ENCODE results near the gene CES4A. TPM values are rescaled to one million over a fixed set of nuclear protein-coding genes. Genes with fewer than 3 reads are reported as not detected.
A peak's percentile ranks its signal among the peaks of the same experiment; 100 is the strongest.

The CES4A gene
- total RNA-seq, 1 experiment from 2014 or later, result 0.15 TPM

- Histone ChIP-seq H3K36me3 (ENCODE audit: insufficient read depth, low read length, poor library complexity, severe bottlenecking) (no peaks in the 10 kb centered on the region), H3K4me3 (ENCODE audit: low read depth, low read length, poor library complexity, severe bottlenecking) (no peak overlapping the region), H3K27me3 (replicated peaks; ENCODE audit: insufficient read depth, low read depth, low read length, poor library complexity) (no peaks in the 10 kb centered on the region), H3K27ac (ENCODE audit: low read depth, low read length, poor library complexity, severe bottlenecking) (peak overlapping the region; percentile 47), H3K9me3 (ENCODE audit: low read depth, low read length, poor library complexity, severe bottlenecking) (no peaks in the 10 kb centered on the region), H3K4me1 (ENCODE audit: insufficient read depth, low read length, poor library complexity, severe bottlenecking) (peaks cover 9% of the 10 kb centered on the region)
- TF ChIP-seq CTCF (conservative IDR thresholded peaks at IDR 0.05; ENCODE audit: low read depth, low read length) (no peak), EZH2 (IDR thresholded peaks at IDR 0.05; ENCODE audit: borderline replicate concordance, low read depth, low read length, poor library complexity, severe bottlenecking) (no peak)
- intact Hi-C loops (cut with micrococcal nuclease; ENCODE audit: unreplicated experiment), result loop anchor here (5.0 kb wide), 1 partner anchor 123 kb away; no protein-coding TSS in a partner anchor
- CTCF ChIA-PET, result interaction anchor here (0.6 to 2.3 kb wide), 2 partner anchors 123 to 176 kb away, joined by 3 to 11 read pairs; no protein-coding TSS in a partner anchor
- peak; percentile 74 for DNase-seq (ENCODE audit: low spot score)
- POLR2A ChIA-PET (ENCODE audit: low non-redundant PET), result interaction anchor here (0.6 kb wide), 1 partner anchor 265 kb away, joined by 4 read pairs; no protein-coding TSS in a partner anchor
- BruUV-seq (replicated peaks), result no TSS peak
Observed at GRCh38 chr16:66979011-66979717, 9.2 kb upstream of the CES4A start.

- Histone ChIP-seq H3K27me3 (replicated peaks; ENCODE audit: insufficient read depth, low read depth, low read length, poor library complexity) (no peaks in the 10 kb centered on the region), H3K4me3 (ENCODE audit: low read depth, low read length, poor library complexity, severe bottlenecking) (no peak overlapping the region), H3K4me1 (ENCODE audit: insufficient read depth, low read length, poor library complexity, severe bottlenecking) (peaks cover 9% of the 10 kb centered on the region), H3K9me3 (ENCODE audit: low read depth, low read length, poor library complexity, severe bottlenecking) (no peaks in the 10 kb centered on the region), H3K27ac (ENCODE audit: low read depth, low read length, poor library complexity, severe bottlenecking) (no peak overlapping the region), H3K36me3 (ENCODE audit: insufficient read depth, low read length, poor library complexity, severe bottlenecking) (no peaks in the 10 kb centered on the region)
- BruUV-seq (replicated peaks), result no TSS peak
- intact Hi-C loops (cut with micrococcal nuclease; ENCODE audit: unreplicated experiment), result no loop called here
- CTCF ChIA-PET, result interaction anchor here (0.6 kb wide), 1 partner anchor 76 kb away, joined by 3 read pairs; no protein-coding TSS in a partner anchor
- POLR2A ChIA-PET (ENCODE audit: low non-redundant PET), result no interaction called here
- DNase-seq (ENCODE audit: low spot score), result no peak
- no peak for TF ChIP-seq CTCF (conservative IDR thresholded peaks at IDR 0.05; ENCODE audit: low read depth, low read length)
- TF ChIP-seq EZH2 (IDR thresholded peaks at IDR 0.05; ENCODE audit: borderline replicate concordance, low read depth, low read length, poor library complexity, severe bottlenecking), result no peak
Observed at GRCh38 chr16:66983033-66983432, 5.4 kb upstream of the CES4A start.

GRCh38 chr16:66984892-66985311 is 3.5 kb upstream of the CES4A start:
- no peaks in the 10 kb centered on the region for H3K9me3 ChIP-seq (ENCODE audit: low read depth, low read length, poor library complexity, severe bottlenecking)
- no peaks in the 10 kb centered on the region for H3K36me3 ChIP-seq (ENCODE audit: insufficient read depth, low read length, poor library complexity, severe bottlenecking)
- BruUV-seq (replicated peaks), result no TSS peak
- ChIA-PET POLR2A (ENCODE audit: low non-redundant PET) (no interaction called here), CTCF (interaction anchor here (0.6 kb wide), 1 partner anchor 413 kb away, joined by 5 read pairs; no protein-coding TSS in a partner anchor)
- intact Hi-C loops (cut with micrococcal nuclease; ENCODE audit: unreplicated experiment), result no loop called here
- no peak overlapping the region for H3K4me3 ChIP-seq (ENCODE audit: low read depth, low read length, poor library complexity, severe bottlenecking)
- DNase-seq (ENCODE audit: low spot score), result no peak
- TF ChIP-seq CTCF (conservative IDR thresholded peaks at IDR 0.05; ENCODE audit: low read depth, low read length), result no peak
- TF ChIP-seq EZH2 (IDR thresholded peaks at IDR 0.05; ENCODE audit: borderline replicate concordance, low read depth, low read length, poor library complexity, severe bottlenecking), result no peak
- no peaks in the 10 kb centered on the region for H3K4me1 ChIP-seq (ENCODE audit: insufficient read depth, low read length, poor library complexity, severe bottlenecking)
- H3K27ac ChIP-seq (ENCODE audit: low read depth, low read length, poor library complexity, severe bottlenecking), result no peak overlapping the region
- H3K27me3 ChIP-seq (replicated peaks; ENCODE audit: insufficient read depth, low read depth, low read length, poor library complexity), result no peaks in the 10 kb centered on the region
